Astrocyte (in vitro differentiated cells and primary cell): ENCODE measurements around the gene CDH13. TPM values are rescaled to one million over a fixed set of nuclear protein-coding genes. Genes with fewer than 3 reads are reported as not detected.

Experiments
- DNase-seq: peaks from one replicate; pipeline ENCODE4 v3.0.0-alpha.2; 2010; ENCODE audit warnings: low read depth
- FAIRE-seq: peaks from 2 replicates; lab custom pipeline; 2011; peaks lifted over from hg19 to GRCh38; lab: Jason Lieb, UNC
- H2AFZ ChIP-seq: 2 replicates; pipeline ENCODE4 v1.6.0; 2012; ENCODE audit warnings: low read depth, low read length, inconsistent platforms
- H3K27ac ChIP-seq: 2 replicates; pipeline ENCODE4 v1.5.1; 2011; ENCODE audit warnings: low read depth, low read length, inconsistent platforms
- H3K27me3 ChIP-seq: 2 replicates; pipeline ENCODE4 v1.6.0; 2011; ENCODE audit warnings: low read length, inconsistent platforms; ENCODE audit not compliant: insufficient read depth
- H3K36me3 ChIP-seq: 2 replicates; pipeline ENCODE4 v1.5.1; 2011; ENCODE audit warnings: low read length, inconsistent platforms; ENCODE audit not compliant: insufficient read depth
- H3K4me1 ChIP-seq: 2 replicates; pipeline ENCODE4 v1.5.1; 2011; ENCODE audit warnings: low read length, inconsistent platforms; ENCODE audit not compliant: insufficient read depth
- H3K4me2 ChIP-seq: 2 replicates; pipeline ENCODE4 v1.6.0; 2012; ENCODE audit warnings: low read length, inconsistent platforms
- H3K4me3 ChIP-seq: 2 replicates; pipeline ENCODE4 v1.5.1; 2011; ENCODE audit warnings: low read depth, mild to moderate bottlenecking, low read length, inconsistent platforms; ENCODE audit not compliant: insufficient read depth
- H3K79me2 ChIP-seq: 2 replicates; pipeline ENCODE4 v1.6.0; 2012; ENCODE audit warnings: mild to moderate bottlenecking, low read length, inconsistent platforms; ENCODE audit not compliant: insufficient read depth
- H3K9ac ChIP-seq: 2 replicates; pipeline ENCODE4 v1.6.0; 2012; ENCODE audit warnings: mild to moderate bottlenecking, low read length, inconsistent platforms
- H3K9me3 ChIP-seq: 2 replicates; pipeline ENCODE4 v1.5.1; 2012; ENCODE audit warnings: low read depth, mild to moderate bottlenecking, low read length, inconsistent platforms; ENCODE audit not compliant: insufficient read depth
- H4K20me1 ChIP-seq: 2 replicates; pipeline ENCODE4 v1.6.0; 2012; ENCODE audit warnings: low read length, inconsistent platforms; ENCODE audit not compliant: insufficient read depth
- H3K27ac Mint-ChIP-seq: one replicate; pipeline ENCODE4 v1.8.0; 2021; ENCODE audit warnings: mild to moderate bottlenecking, mixed read lengths; ENCODE audit not compliant: unreplicated experiment
- H3K27me3 Mint-ChIP-seq: one replicate; pipeline ENCODE4 v1.8.0; 2021; ENCODE audit warnings: low read depth, mixed read lengths; ENCODE audit not compliant: unreplicated experiment
- H3K36me3 Mint-ChIP-seq: one replicate; pipeline ENCODE4 v1.8.0; 2021; ENCODE audit warnings: low read depth, mixed read lengths; ENCODE audit not compliant: unreplicated experiment
- H3K4me1 Mint-ChIP-seq: one replicate; pipeline ENCODE4 v1.8.0; 2021; ENCODE audit warnings: low read depth, mixed read lengths; ENCODE audit not compliant: unreplicated experiment
- H3K4me3 Mint-ChIP-seq: one replicate; pipeline ENCODE4 v1.8.0; 2021; ENCODE audit warnings: mild to moderate bottlenecking, moderate library complexity, mixed read lengths; ENCODE audit not compliant: unreplicated experiment
- H3K9me3 Mint-ChIP-seq: one replicate; pipeline ENCODE4 v1.8.0; 2021; ENCODE audit warnings: mild to moderate bottlenecking, mixed read lengths; ENCODE audit not compliant: unreplicated experiment
- CTCF ChIP-seq: IDR thresholded peaks from 2 replicates; pipeline ENCODE4 v1.5.1; 2011; ENCODE audit warnings: low read depth, mild to moderate bottlenecking, inconsistent platforms, low read length, moderate library complexity; ENCODE audit not compliant: insufficient read depth
- EZH2 ChIP-seq: IDR thresholded peaks from 2 replicates; pipeline ENCODE4 v1.6.1; 2012; ENCODE audit warnings: mild to moderate bottlenecking, low read length, inconsistent platforms; ENCODE audit not compliant: insufficient read depth
- total RNA-seq: library from RNA; stranded (reverse); gene quantifications from 2 replicates; pipeline ENCODE4 v1.2.1, GENCODE V29; 2021

The CDH13 gene
- total RNA-seq, 1 donor from 2014 or later: 41.7 TPM

- FAIRE-seq (no peak), DNase-seq (peak; percentile 75)
- peaks cover 3% of the 10 kb centered on the region for H3K27me3 Mint-ChIP-seq
- no peak overlapping the region for H3K4me3 Mint-ChIP-seq
- H3K36me3 ChIP-seq: no peaks in the 10 kb centered on the region
- H3K9me3 Mint-ChIP-seq: no peaks in the 10 kb centered on the region
- H3K4me1 Mint-ChIP-seq: peaks cover 2% of the 10 kb centered on the region
- H3K9ac ChIP-seq: no peak overlapping the region
- H3K36me3 Mint-ChIP-seq: no peaks in the 10 kb centered on the region
- H2AFZ ChIP-seq: no peak overlapping the region
- peaks cover 5% of the 10 kb centered on the region for H4K20me1 ChIP-seq
- H3K9me3 ChIP-seq: no peaks in the 10 kb centered on the region
- peak overlapping the region; percentile 45 for H3K4me2 ChIP-seq
- no peak overlapping the region for H3K4me3 ChIP-seq
- H3K27ac ChIP-seq: no peak overlapping the region
- no peaks in the 10 kb centered on the region for H3K27me3 ChIP-seq
- TF ChIP-seq EZH2 (no peak), CTCF (no peak)
- peaks cover 8% of the 10 kb centered on the region for H3K4me1 ChIP-seq
- no peaks in the 10 kb centered on the region for H3K79me2 ChIP-seq
- no peak overlapping the region for H3K27ac Mint-ChIP-seq
These were observed 1153.1 kb downstream of the CDH13 start for GRCh38 chr16:83779886-83780285.

- Histone ChIP-seq H2AFZ (no peak overlapping the region), H3K27me3 (no peaks in the 10 kb centered on the region), H3K4me1 (no peaks in the 10 kb centered on the region), H3K27ac (no peak overlapping the region), H3K4me2 (no peak overlapping the region), H3K9me3 (no peaks in the 10 kb centered on the region), H4K20me1 (no peaks in the 10 kb centered on the region), H3K36me3 (no peaks in the 10 kb centered on the region), H3K4me3 (no peak overlapping the region), H3K79me2 (no peaks in the 10 kb centered on the region), H3K9ac (no peak overlapping the region)
- H3K4me1 Mint-ChIP-seq: peaks cover 2% of the 10 kb centered on the region
- TF ChIP-seq CTCF (no peak), EZH2 (no peak)
- no peaks in the 10 kb centered on the region for H3K36me3 Mint-ChIP-seq
- DNase-seq (no peak), FAIRE-seq (no peak)
- H3K4me3 Mint-ChIP-seq: no peak overlapping the region
- no peaks in the 10 kb centered on the region for H3K27me3 Mint-ChIP-seq
- H3K27ac Mint-ChIP-seq: no peak overlapping the region
- no peaks in the 10 kb centered on the region for H3K9me3 Mint-ChIP-seq
These were observed 1158.7 kb downstream of the CDH13 start for GRCh38 chr16:83785455-83785854.

GRCh38 chr16:83789642-83790401 lies 1163.1 kb downstream of the CDH13 start:
- Mint-ChIP-seq H3K9me3 (peaks cover 5% of the 10 kb centered on the region), H3K27me3 (peaks cover 4% of the 10 kb centered on the region), H3K4me1 (peaks cover 2% of the 10 kb centered on the region), H3K27ac (no peak overlapping the region), H3K36me3 (no peaks in the 10 kb centered on the region), H3K4me3 (no peak overlapping the region)
- no peaks in the 10 kb centered on the region for H3K36me3 ChIP-seq
- no peak for DNase-seq
- no peak overlapping the region for H3K27ac ChIP-seq
- H4K20me1 ChIP-seq: no peaks in the 10 kb centered on the region
- no peaks in the 10 kb centered on the region for H3K9me3 ChIP-seq
- TF ChIP-seq CTCF: no peak
- no peak for TF ChIP-seq EZH2
- no peak overlapping the region for H2AFZ ChIP-seq
- FAIRE-seq: no peak
- H3K79me2 ChIP-seq: no peaks in the 10 kb centered on the region
- no peaks in the 10 kb centered on the region for H3K4me1 ChIP-seq
- no peaks in the 10 kb centered on the region for H3K27me3 ChIP-seq
- H3K4me3 ChIP-seq: no peak overlapping the region
- no peak overlapping the region for H3K4me2 ChIP-seq
- H3K9ac ChIP-seq: no peak overlapping the region
